GM18951 (cell line): ENCODE measurements around the gene ABHD18.
"Not testable (repeated sequence)": the region's sequence is repeated elsewhere in the genome, so short reads cannot be mapped to it uniquely, and the experiment has no call there.

Experiments used
- POLR2A ChIP-seq: IDR thresholded peaks from 4 replicates; pipeline ENCODE4 v1.6.1; 2011; ENCODE audit warnings: mild to moderate bottlenecking; ENCODE audit not compliant: insufficient read length, insufficient read depth; ENCODE audit errors: extremely low read depth
- in situ Hi-C: fragments of 300-500 bp; cut with MboI; formaldehyde crosslinking; loops from one replicate; pipeline ENCODE4 v1.12.0; 2022; ENCODE audit warnings: low sequenced_read_pairs, mixed read lengths, inconsistent platforms; ENCODE audit not compliant: unreplicated experiment

The ABHD18 gene

GRCh38 chr4:127967141-127967775 is 2.1 kb downstream of the ABHD18 start:
- in situ Hi-C loops: no loop called here
- no peak for TF ChIP-seq POLR2A

GRCh38 chr4:127968586-127968985 is 3.4 kb downstream of the ABHD18 start:
- no peak for TF ChIP-seq POLR2A

DNA sequence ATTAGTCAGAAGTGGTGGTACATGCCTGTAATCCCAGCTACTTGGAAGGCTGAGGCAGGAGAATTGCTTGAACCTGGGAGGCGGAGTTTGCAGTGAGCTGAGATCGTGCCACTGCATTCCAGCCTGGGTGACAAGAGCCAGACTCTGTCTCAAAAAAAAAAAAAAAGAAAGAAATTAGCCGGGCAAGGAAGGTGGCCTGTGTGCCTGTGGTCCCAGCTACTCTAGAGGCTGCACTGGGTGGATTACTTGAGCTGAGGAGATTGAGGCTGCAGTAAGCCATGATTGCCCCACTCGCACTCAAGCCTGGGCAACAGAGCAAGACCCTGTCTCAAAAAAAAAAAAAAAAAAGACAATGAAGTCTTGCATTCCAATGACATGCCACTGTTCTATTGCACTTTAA is 5.7 kb downstream of the ABHD18 start:
- in situ Hi-C loops: not testable (repeated sequence)

More at GRCh38 chr4:127968586-127968985, 3.4 kb downstream of the ABHD18 start:
- in situ Hi-C loops: no loop called here

DNA sequence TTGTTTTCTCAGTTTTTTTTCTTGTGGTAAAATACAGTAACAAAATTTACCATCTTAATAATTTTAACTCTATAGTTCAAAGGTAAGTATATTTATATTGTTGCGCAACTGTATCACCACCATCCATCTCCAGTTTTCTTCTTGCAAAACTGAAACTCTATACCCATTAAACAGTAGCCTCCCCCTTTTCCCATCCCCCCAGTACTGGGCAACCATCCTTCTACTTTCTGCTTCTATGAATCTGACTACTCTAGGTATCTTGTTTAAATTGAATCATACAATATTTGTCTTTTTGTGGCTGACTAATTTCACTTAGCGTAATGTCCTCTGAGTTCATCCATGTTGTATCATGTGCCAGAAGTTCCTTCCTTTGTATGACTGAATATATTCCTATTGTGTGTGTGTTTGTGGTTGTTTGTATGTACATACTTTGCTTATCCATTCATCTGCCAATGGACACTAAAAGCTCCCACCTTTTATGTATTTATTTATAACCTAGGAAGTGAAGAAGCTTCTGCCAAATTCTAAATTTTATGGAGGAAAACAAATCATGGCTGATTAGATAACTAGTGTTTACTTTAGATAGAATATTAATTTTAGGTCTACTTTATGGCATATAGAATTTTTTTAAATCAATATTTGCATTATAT is 10.0 kb downstream of the ABHD18 start:
- in situ Hi-C loops: no loop called here
- no peak for TF ChIP-seq POLR2A

GRCh38 chr4:127978930-127979329 is 13.7 kb downstream of the ABHD18 start:
- no peak for TF ChIP-seq POLR2A
- in situ Hi-C loops: no loop called here

DNA sequence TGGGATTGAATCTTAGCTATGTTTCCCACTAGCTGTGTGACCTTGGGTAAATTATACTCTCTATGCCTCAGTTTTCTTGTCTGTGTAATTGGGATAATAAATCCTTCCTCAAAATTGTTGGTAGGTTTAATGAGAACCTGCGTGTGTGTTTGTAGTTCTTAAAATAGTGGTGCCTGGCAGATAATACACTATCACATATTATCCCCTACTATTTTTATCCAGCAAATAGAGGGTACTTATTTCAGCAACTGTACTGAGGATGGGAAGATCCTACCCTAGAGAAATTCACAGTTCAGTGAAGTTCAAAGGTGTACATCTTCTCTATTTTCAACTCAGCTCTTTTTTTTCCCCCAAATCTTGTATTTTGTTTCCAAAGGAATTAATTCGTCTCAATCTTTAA is 17.2 kb downstream of the ABHD18 start:
- in situ Hi-C loops: no loop called here

GRCh38 chr4:127985989-127986388 is 20.8 kb downstream of the ABHD18 start:
- in situ Hi-C loops: no loop called here
- no peak for TF ChIP-seq POLR2A

More for the DNA sequence above, 17.2 kb downstream of the ABHD18 start:
- TF ChIP-seq POLR2A: no peak

DNA sequence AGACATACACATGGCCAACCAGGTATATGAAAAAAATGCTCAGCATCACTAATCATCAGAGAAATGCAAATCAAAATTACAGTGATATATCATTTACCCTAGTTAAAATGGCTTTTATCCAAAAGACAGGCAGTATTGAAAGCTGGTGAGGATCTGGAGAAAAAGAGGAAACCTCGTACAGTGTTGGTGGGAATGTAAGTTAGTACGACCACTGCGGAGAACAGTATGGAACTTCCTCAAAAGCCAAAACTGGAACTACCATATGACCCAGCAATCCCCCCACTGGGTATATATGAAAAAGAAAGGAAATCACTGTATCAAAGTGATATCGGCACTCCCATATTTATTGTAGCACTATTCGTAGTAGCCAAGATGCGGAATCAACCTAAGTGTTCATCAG is 23.4 kb downstream of the ABHD18 start:
- no peak for TF ChIP-seq POLR2A
- in situ Hi-C loops: no loop called here

DNA sequence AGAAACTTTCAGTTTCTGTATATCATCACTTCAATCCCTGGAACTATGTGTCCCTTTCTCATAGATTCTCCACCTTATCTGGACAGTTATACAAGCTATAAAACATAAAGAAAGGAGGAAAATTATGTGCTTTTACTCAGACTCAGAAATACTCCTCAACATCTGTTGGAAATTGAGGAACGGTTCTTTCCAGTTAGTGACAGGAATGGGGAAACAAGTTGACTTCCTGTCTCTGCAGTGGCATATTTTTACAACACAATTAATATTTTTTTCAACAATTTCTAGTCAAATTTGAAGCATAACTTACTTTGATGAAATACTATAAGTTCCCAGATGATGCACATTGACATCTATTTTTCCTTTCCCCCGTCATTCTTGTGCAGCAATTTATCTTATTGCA is 27.9 kb downstream of the ABHD18 start:
- no peak for TF ChIP-seq POLR2A
- in situ Hi-C loops: no loop called here

DNA sequence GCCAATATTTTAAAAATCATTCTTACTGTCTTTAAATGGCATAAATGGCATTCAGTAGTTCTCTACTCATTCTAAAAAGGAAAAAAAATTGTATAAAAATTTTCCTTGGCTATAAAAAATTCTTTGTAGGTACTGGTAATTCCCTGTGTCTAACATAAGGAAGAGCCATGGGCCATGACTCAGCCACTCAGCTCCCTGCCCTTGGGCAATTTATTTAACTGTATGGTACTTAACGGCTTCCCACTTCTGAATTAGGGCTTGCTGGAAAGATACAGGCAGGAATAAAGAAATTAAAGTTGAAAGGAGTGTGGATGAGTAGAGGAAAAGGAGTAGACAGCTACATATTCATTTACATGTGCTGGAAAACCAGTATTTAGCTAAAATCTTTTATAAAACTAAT is 30.6 kb downstream of the ABHD18 start:
- no peak for TF ChIP-seq POLR2A

DNA sequence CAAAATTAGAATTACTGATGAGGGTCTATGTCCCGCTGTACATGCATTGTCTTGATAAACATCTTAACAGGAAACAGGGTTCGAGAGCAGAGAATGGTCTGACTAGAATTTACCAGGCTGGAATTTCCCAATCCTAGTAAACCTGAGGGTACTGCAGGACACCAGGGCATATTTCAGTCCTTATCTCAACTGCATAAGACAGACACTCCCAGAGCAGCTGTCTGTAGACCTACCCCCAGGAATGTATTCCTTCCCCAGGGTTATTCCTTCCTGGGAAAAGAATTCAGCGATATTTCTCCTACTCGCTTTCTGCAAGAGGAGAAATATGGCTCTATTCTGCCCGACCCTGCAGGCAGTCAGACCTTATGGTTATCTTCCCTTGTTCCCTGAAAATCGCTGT is 31.3 kb downstream of the ABHD18 start:
- in situ Hi-C loops: not testable (repeated sequence)

More for the DNA sequence above, 30.6 kb downstream of the ABHD18 start:
- in situ Hi-C loops: no loop called here

- in situ Hi-C loops: no loop called here
- no peak for TF ChIP-seq POLR2A
Observed at GRCh38 chr4:127997534-127998388, 32.6 kb downstream of the ABHD18 start.

- TF ChIP-seq POLR2A: no peak
- in situ Hi-C loops: no loop called here
Observed at GRCh38 chr4:128006592-128006991, 41.4 kb downstream of the ABHD18 start.

GRCh38 chr4:128009428-128009827 is 44.2 kb downstream of the ABHD18 start:
- in situ Hi-C loops: no loop called here
- no peak for TF ChIP-seq POLR2A

GRCh38 chr4:128025319-128025718 is 60.1 kb downstream of the ABHD18 start:
- in situ Hi-C loops: no loop called here
- no peak for TF ChIP-seq POLR2A
